AG04450 (cell line): ENCODE data around the gene CADPS2. TPM values are rescaled to one million over a fixed set of nuclear protein-coding genes. Genes with fewer than 3 reads are reported as not detected.

Experiments used
- CTCF ChIA-PET: fragments of 300-600, 350-600 bp; formaldehyde crosslinking; extraction: SDS; loops from one replicate; lab custom pipeline; 2022; ENCODE audit warnings: antibody characterized with exemption, inconsistent platforms; lab: Charles Lee
- POLR2A ChIA-PET: fragments of 350-600 bp; formaldehyde crosslinking; extraction: SDS; loops from one replicate; lab custom pipeline; 2021; ENCODE audit warnings: antibody characterized with exemption, inconsistent platforms; lab: Yijun Ruan, JAX
- DNase-seq: peaks from one replicate; pipeline ENCODE4 v3.0.0-alpha.2; 2011; ENCODE audit warnings: low read depth, low spot score
- H3K27ac ChIP-seq: one replicate; pipeline ENCODE4 v1.5.1; 2012; ENCODE audit warnings: low read depth, low read length, control low read depth
- H3K27me3 ChIP-seq: one replicate; pipeline ENCODE4 v1.6.0; 2012; ENCODE audit warnings: low read length; ENCODE audit not compliant: control insufficient read depth, insufficient read depth
- H3K4me3 ChIP-seq: 2 replicates; pipeline ENCODE4 v1.5.1; 2011; ENCODE audit warnings: mild to moderate bottlenecking, low read depth, low read length, control low read depth
- H3K9me3 ChIP-seq: 2 replicates; pipeline ENCODE4 v1.5.1; 2012; ENCODE audit warnings: low read length; ENCODE audit not compliant: control insufficient read depth, insufficient read depth
- polyA plus RNA-seq: library from polyadenylated mRNA; depleted of rRNA; stranded (reverse); fragments of >200 nt; gene quantifications from 2 replicates; pipeline ENCODE4 v1.2.3, GENCODE V29; 2011
- TF ChIP-seq, protein P1 (sequence below): IDR thresholded peaks from 2 replicates; pipeline ENCODE4 v1.5.1; 2011; ENCODE audit warnings: low read depth, low read length, control low read depth, inconsistent platforms

The CADPS2 gene
- polyA plus RNA-seq, 1 experiment: 0.41 TPM

DNA sequence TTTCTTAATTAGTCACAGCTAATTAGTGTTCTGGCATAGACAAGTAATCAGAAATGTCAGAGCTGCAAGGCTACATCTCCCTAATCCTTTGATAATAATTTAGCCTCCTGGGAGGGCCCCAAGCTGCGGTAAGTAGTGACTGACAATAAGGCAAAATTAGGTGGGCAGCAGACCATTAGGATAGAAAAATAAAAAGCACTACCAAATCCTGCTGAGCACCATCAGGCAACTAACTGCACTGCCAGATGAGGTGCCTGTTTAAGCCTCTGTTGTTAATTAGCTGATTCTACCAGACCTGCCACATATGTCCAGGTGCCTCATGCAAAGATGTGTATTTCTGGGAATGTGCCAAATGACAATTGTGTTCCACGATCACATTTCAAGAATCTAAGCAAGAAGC lies 549.2 kb downstream of the CADPS2 start:
- TF ChIP-seq, protein P1, sequence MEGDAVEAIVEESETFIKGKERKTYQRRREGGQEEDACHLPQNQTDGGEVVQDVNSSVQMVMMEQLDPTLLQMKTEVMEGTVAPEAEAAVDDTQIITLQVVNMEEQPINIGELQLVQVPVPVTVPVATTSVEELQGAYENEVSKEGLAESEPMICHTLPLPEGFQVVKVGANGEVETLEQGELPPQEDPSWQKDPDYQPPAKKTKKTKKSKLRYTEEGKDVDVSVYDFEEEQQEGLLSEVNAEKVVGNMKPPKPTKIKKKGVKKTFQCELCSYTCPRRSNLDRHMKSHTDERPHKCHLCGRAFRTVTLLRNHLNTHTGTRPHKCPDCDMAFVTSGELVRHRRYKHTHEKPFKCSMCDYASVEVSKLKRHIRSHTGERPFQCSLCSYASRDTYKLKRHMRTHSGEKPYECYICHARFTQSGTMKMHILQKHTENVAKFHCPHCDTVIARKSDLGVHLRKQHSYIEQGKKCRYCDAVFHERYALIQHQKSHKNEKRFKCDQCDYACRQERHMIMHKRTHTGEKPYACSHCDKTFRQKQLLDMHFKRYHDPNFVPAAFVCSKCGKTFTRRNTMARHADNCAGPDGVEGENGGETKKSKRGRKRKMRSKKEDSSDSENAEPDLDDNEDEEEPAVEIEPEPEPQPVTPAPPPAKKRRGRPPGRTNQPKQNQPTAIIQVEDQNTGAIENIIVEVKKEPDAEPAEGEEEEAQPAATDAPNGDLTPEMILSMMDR: no peak
- Histone ChIP-seq H3K4me3 (no peak overlapping the region), H3K27ac (no peak overlapping the region), H3K9me3 (no peaks in the 10 kb centered on the region), H3K27me3 (no peaks in the 10 kb centered on the region)
- POLR2A ChIA-PET: no interaction called here
- DNase-seq: no peak
- CTCF ChIA-PET: no interaction called here

GRCh38 chr7:122329145-122329802 lies 557.0 kb downstream of the CADPS2 start:
- POLR2A ChIA-PET: no interaction called here
- TF ChIP-seq, protein P1: no peak
- Histone ChIP-seq H3K9me3 (no peaks in the 10 kb centered on the region), H3K4me3 (no peak overlapping the region), H3K27me3 (no peaks in the 10 kb centered on the region), H3K27ac (no peak overlapping the region)
- CTCF ChIA-PET: no interaction called here
- no peak for DNase-seq

DNA sequence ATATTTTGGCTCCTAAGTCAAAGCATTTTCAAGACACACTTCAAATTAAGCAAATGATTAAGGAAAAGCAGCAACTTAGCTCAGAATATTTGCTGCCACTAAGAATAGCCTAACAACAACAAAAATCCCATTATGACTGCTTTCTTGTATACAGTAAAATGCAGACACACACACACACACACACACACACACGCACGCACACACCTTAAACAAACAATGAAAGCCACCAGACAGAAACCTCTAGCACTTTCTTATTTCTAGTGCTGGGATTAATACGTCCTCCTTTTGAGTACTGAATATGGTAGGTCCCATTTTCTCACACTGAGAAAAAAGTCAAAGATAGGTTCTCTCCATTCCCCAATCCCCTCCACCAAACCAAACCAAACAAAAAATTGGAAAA lies 558.3 kb downstream of the CADPS2 start:
- no peaks in the 10 kb centered on the region for H3K9me3 ChIP-seq
- DNase-seq: no peak
- H3K27ac ChIP-seq: no peak overlapping the region
- ChIA-PET POLR2A (no interaction called here), CTCF (no interaction called here)
- H3K27me3 ChIP-seq: no peaks in the 10 kb centered on the region
- no peak overlapping the region for H3K4me3 ChIP-seq
- TF ChIP-seq, protein P1: no peak

GRCh38 chr7:122316467-122317388 lies 569.5 kb downstream of the CADPS2 start:
- no peak for DNase-seq
- H3K9me3 ChIP-seq: peaks cover 2% of the 10 kb centered on the region; the same call in 1 of the 2 replicates
- TF ChIP-seq, protein P1: no peak
- ChIA-PET CTCF (no interaction called here), POLR2A (no interaction called here)
- no peak overlapping the region for H3K27ac ChIP-seq
- H3K4me3 ChIP-seq: no peak overlapping the region
- peaks cover 45% of the 10 kb centered on the region for H3K27me3 ChIP-seq
